DLD1 (cell line): ENCODE results near the gene YBX1.

Experiments used
- in situ Hi-C: cut with HindIII; loops from 2 replicates; pipeline ENCODE4 v1.10.0; 2017; ENCODE audit warnings: low sequenced_read_pairs

Gene YBX1

GRCh38 chr1:42733415-42734200 is 51.4 kb downstream of the YBX1 start:
- in situ Hi-C loops, result no loop called here

- in situ Hi-C loops, result no loop called here
These were observed 52.2 kb downstream of the YBX1 start for GRCh38 chr1:42734201-42735035.

GRCh38 chr1:42735056-42735455 is 52.8 kb downstream of the YBX1 start:
- in situ Hi-C loops, result no loop called here

- in situ Hi-C loops, result no loop called here
These were observed 53.4 kb downstream of the YBX1 start for GRCh38 chr1:42735477-42736105.

- in situ Hi-C loops, result no loop called here
These were observed 53.9 kb downstream of the YBX1 start for GRCh38 chr1:42736152-42736551.

GRCh38 chr1:42736571-42737200 is 54.5 kb downstream of the YBX1 start:
- in situ Hi-C loops, result no loop called here

- in situ Hi-C loops, result no loop called here
These were observed 55.0 kb downstream of the YBX1 start for GRCh38 chr1:42737257-42737656.

- in situ Hi-C loops, result no loop called here
These were observed 55.9 kb downstream of the YBX1 start for GRCh38 chr1:42737986-42738677.

GRCh38 chr1:42738678-42739226 is 56.5 kb downstream of the YBX1 start:
- in situ Hi-C loops, result no loop called here

- in situ Hi-C loops, result no loop called here
These were observed 57.8 kb downstream of the YBX1 start, which contains the start of gene CLDN19 for GRCh38 chr1:42739753-42740700. CLDN19 (minus strand) TSS chr1:42740236; CDS start chr1:42740063, 173 bp downstream.

GRCh38 chr1:42740851-42741580 is 58.8 kb downstream of the YBX1 start:
- in situ Hi-C loops, result no loop called here

- in situ Hi-C loops, result no loop called here
These were observed 59.5 kb downstream of the YBX1 start for GRCh38 chr1:42741706-42742105.

- in situ Hi-C loops, result no loop called here
These were observed 59.9 kb downstream of the YBX1 start for GRCh38 chr1:42742141-42742540.

GRCh38 chr1:42742617-42743316 is 60.5 kb downstream of the YBX1 start:
- in situ Hi-C loops, result no loop called here

GRCh38 chr1:42743317-42744147 is 61.3 kb downstream of the YBX1 start:
- in situ Hi-C loops, result no loop called here

- in situ Hi-C loops, result no loop called here
These were observed 61.9 kb downstream of the YBX1 start for GRCh38 chr1:42744148-42744413.

- in situ Hi-C loops, result no loop called here
These were observed 63.6 kb downstream of the YBX1 start for GRCh38 chr1:42745851-42746250.
